Measurements from ENCODE around the gene SLC22A16.
"Not testable (repeated sequence)": the region's sequence is repeated elsewhere in the genome, so short reads cannot be mapped to it uniquely, and the experiment has no call there.

Gene SLC22A16

GRCh38 chr6:110490110-110490509 lies 13.7 kb upstream of the SLC22A16 start:
- no peak for DNase-seq (ENCODE audit: low read depth)

- no peak for DNase-seq (ENCODE audit: low read depth)
Measured at GRCh38 chr6:110488606-110489190, 12.3 kb upstream of the SLC22A16 start.

- DNase-seq (ENCODE audit: low read depth), result not testable (repeated sequence)
Measured at GRCh38 chr6:110487968-110488381, 11.6 kb upstream of the SLC22A16 start.

GRCh38 chr6:110486756-110487155 lies 10.3 kb upstream of the SLC22A16 start:
- DNase-seq (ENCODE audit: low read depth), result no peak

GRCh38 chr6:110485491-110485890 lies 9.1 kb upstream of the SLC22A16 start:
- DNase-seq (ENCODE audit: low read depth), result no peak

GRCh38 chr6:110484321-110484720 lies 7.9 kb upstream of the SLC22A16 start:
- DNase-seq (ENCODE audit: low read depth), result no peak

GRCh38 chr6:110482774-110483400 lies 6.5 kb upstream of the SLC22A16 start:
- no peak for DNase-seq (ENCODE audit: low read depth)

GRCh38 chr6:110481081-110481480 lies 4.7 kb upstream of the SLC22A16 start:
- DNase-seq (ENCODE audit: low read depth), result no peak

- no peak for DNase-seq (ENCODE audit: low read depth)
Measured at GRCh38 chr6:110475066-110475653, 1.3 kb downstream of the SLC22A16 start.

GRCh38 chr6:110474500-110474899 lies 1.9 kb downstream of the SLC22A16 start:
- no peak for DNase-seq (ENCODE audit: low read depth)

GRCh38 chr6:110472739-110473138 lies 3.7 kb downstream of the SLC22A16 start:
- no peak for DNase-seq (ENCODE audit: low read depth)

GRCh38 chr6:110471726-110472365 lies 4.6 kb downstream of the SLC22A16 start:
- DNase-seq (ENCODE audit: low read depth), result no peak

GRCh38 chr6:110468731-110469130 lies 7.7 kb downstream of the SLC22A16 start:
- DNase-seq (ENCODE audit: low read depth), result no peak

GRCh38 chr6:110467566-110468140 lies 8.8 kb downstream of the SLC22A16 start:
- no peak for DNase-seq (ENCODE audit: low read depth)

GRCh38 chr6:110462884-110463481 lies 13.4 kb downstream of the SLC22A16 start:
- DNase-seq (ENCODE audit: low read depth), result no peak

GRCh38 chr6:110461376-110461775 lies 15.0 kb downstream of the SLC22A16 start:
- no peak for DNase-seq (ENCODE audit: low read depth)

- no peak for DNase-seq (ENCODE audit: low read depth)
Measured at GRCh38 chr6:110459137-110459536, 17.3 kb downstream of the SLC22A16 start.

GRCh38 chr6:110458476-110458875 lies 17.9 kb downstream of the SLC22A16 start:
- DNase-seq (ENCODE audit: low read depth), result no peak

GRCh38 chr6:110457567-110458175 lies 18.7 kb downstream of the SLC22A16 start:
- not testable (repeated sequence) for DNase-seq (ENCODE audit: low read depth)

- no peak for DNase-seq (ENCODE audit: low read depth)
Measured at GRCh38 chr6:110456694-110457093, 19.7 kb downstream of the SLC22A16 start.

- no peak for DNase-seq (ENCODE audit: low read depth)
Measured at GRCh38 chr6:110449541-110449895, 26.9 kb downstream of the SLC22A16 start.

Measured in activated T-helper 9 cell treated with anti-CD3 and anti-CD28 coated beads, Interleukin-2, amount 50 U/mL, for 16 hours (primary cell).